ENCODE measurements around the gene MOSMO.

The MOSMO gene

DNA sequence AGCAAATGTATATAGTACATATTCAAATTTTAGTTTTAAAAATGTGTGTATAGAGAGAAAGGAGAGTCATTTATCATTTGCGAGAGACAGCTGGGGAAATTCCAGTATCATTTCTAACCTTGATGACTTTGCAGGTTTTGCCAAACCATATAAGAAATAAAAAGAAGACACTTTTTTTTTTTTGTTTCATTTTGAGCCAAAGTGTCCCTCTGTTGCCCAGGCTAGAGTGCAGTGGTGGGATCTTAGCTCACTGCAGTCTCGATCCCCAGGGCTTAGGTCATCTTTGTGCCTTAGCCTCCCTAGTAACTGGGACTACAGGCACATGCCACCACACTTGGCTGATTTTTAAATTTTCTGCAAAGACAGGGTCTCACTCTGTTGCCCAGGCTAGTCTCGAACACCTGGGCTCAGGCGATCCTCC, 46.0 kb downstream of the MOSMO start:
- no peak for DNase-seq

DNA sequence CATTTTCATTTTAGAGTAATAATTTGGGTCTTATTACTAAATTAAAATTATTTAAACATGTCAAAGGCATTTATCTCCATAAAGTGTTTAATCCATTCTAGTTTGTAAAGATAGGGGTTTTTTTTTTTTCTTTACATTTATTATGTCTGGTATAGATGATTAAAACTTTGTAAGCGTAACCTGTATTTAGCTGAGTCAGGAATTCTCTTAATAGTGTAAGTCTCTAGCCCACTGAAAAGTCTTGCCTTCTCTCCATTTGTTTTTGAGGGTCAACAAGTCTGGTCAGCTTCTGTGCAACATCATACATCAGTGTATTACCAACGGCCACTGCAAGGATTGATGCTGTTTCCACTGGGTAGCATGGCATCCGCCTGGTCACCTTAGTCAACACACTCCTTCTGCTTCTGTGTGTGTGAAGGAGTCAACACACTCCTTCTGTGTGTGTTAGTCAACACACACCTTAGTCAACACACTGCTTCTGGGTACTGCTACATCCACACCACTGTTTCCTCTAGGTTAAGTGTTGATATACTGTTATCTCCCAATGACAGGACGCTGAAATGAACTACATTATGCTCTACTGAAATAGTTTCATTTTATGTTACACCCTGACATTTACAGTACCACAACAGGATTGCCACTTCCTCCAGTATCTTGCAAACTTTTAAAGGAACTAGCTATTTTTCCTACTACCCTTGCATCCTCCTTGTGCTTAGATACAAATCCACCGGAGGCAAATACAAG, 47.1 kb downstream of the MOSMO start:
- no peak for DNase-seq

GRCh38 chr16:22055881-22056280, 48.0 kb downstream of the MOSMO start:
- DNase-seq, result no peak

- no peak for DNase-seq
These were observed 56.1 kb downstream of the MOSMO start for GRCh38 chr16:22063888-22064467.

- no peak for DNase-seq
These were observed 57.3 kb downstream of the MOSMO start for GRCh38 chr16:22065252-22065651.

DNA sequence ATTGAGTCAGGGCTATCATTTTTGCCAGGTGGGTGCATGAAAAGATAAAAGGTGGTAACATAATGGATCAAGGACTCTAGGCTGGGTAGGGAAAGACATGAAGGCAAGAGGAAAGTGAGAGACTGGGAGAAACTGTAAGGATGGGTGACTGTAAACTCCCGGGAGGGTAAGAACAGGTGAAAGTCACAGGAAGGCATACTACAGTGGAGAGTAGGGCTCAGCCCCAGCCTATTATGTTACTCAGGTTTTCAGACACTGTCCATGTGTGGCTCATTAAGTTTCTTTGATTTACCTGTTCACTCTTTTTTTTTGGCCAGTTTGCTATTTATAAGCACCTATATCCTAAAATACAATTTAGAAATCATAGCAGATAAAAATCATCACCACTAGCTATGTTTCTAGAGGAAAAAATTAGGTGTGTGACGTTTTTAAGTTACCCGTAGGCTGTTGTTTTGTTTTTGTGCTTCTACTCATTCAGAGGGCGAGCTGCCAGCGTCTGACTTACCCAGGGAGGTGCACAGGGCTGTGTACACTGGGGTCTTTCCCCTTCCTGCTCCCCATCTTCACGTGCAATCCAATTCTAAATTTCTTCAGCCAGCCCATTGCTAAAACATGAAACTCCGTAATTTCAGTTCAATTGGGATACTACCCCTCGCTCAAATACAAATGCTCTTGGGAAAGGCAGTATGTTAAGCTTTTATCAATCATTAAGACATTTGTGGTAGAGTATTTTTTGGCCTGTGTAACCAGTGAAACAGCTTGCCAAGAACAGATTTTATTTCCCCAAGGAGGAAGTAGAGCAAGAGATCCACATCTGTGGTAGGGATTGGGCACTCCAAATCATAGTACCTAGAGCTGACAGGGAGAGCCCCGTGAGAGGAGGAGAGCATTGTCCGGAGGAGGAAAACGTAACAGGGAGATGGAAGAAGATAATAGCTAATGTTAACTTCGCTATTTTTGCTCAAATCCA, 62.7 kb downstream of the MOSMO start:
- no peak for DNase-seq

DNA sequence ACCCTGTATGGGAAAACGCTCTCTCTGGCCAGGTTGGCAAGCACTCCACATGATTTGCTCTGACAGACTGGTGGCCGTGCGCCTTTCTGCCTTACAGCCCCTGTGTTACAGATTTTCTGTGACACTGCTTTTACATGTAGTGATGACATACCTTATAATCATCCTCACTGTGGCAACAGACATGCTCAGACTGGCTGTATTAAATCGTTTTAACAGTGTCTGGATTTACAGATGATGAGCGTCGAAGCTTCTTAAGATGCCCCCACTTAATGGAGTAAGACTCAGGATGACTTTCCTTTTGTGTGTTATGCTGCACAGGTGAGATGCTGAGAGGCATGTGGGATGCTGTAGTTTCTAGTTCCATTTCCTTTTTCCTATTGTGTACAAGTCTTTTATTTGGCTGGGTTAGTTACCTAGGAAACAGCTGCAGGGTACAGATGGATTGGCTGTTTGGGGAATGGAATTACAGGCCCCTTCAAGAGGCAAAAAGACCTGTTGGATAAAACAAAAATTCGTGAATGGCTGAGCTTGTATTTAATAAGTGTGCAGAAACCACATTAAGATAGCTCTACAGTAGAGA, 63.5 kb downstream of the MOSMO start:
- DNase-seq, result no peak

- DNase-seq, result no peak
These were observed 65.4 kb downstream of the MOSMO start for GRCh38 chr16:22073350-22073749.

- DNase-seq, result no peak
These were observed 67.3 kb downstream of the MOSMO start for GRCh38 chr16:22075043-22075757.

DNA sequence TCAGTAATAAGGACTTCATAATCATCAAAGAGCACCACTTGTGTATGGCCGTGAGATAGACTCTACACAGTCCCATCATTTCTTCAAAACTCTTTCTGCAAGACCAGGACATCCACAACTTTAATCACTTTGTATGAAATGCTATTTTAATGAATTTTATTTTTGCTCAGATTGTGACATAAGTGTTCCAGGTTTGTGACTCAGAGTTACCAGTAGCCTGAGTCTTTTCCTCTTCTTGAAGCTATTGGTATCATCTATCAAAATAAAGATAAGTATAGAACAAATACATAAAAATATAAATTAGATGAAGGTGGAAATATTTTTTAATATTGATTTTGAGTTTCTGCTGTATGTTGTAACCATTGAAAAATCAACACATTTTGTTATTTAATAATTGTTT, 67.9 kb downstream of the MOSMO start:
- DNase-seq, result no peak

- peak; percentile 69 for DNase-seq
These were observed 69.9 kb downstream of the MOSMO start for GRCh38 chr16:22077700-22078313.

DNA sequence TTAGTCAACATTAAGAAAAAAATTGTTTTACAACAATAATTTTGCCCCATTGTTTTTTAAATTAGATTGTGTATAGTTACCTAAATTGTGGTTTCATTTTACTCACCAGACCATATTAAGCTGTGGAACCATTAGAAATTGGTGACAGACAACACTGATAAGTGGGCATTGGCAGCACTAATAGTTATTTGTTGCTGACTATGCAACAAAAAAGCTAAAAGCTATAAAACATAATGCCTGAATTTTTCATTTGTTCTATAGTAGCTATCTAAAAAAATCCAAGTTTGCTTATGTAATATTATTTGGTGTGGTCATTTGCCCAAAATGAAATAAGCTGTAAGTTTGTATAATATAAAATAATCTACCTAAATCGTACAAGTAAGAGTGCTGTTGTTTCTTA, 70.7 kb downstream of the MOSMO start:
- DNase-seq, result no peak

- DNase-seq, result no peak
These were observed 73.1 kb downstream of the MOSMO start for GRCh38 chr16:22081050-22081449.

DNA sequence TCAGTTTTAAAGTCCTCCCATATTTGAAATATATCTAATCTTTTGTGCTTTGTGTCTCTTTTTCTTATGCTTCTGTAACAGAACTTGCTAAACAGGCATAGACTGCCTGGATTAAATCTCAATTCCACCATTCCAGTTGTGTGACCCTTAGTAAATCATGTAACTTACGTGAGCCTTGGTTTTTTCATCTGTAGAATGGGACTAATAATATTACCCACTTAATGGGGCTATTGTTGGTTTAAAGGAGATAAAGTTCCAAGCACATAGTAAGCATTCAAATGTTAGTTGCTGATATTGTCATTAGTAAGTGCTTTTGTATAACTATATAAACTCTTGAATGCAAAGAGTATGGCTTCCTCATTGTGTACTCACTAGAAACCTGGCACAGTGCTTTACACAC, 78.5 kb downstream of the MOSMO start:
- DNase-seq, result no peak

DNA sequence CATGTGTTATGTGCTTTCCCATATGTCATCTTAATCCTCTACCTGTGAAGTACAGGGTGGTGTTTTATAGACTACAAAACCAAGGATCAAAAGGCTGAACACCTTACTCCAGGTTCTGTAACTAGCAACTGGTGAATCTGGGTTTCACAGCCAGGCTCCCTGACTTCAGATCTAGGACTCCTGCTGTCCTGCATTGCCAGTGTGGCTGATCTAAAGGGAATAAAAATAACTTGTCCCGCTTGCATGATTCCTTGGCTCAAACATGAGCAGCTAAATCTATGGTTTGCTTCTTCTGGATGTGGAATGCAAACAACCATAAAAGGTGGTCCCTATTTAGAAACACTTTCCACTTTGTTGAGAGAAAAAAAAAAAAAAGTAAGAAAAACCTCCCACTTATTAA, 80.7 kb downstream of the MOSMO start:
- no peak for DNase-seq

DNA sequence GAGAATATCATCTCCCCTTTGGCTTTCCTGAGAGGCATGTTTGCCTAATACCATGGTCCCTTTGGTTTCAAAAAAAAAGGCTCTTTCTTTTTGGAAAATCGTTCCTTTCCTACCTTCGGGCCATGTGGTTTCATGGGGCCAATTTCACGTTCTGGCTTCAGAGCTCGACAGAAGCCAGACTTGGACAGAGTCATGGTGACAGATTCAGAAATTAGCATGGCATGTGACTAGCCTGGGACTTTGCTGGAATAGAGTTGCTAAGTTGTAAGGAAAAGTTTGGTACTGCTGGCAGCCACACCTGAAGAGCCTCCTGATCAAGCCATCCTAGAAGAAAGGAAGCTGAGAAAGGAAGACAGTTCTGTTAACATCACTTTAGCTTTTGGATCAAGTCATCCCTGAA, 82.0 kb downstream of the MOSMO start:
- DNase-seq, result no peak

DNA sequence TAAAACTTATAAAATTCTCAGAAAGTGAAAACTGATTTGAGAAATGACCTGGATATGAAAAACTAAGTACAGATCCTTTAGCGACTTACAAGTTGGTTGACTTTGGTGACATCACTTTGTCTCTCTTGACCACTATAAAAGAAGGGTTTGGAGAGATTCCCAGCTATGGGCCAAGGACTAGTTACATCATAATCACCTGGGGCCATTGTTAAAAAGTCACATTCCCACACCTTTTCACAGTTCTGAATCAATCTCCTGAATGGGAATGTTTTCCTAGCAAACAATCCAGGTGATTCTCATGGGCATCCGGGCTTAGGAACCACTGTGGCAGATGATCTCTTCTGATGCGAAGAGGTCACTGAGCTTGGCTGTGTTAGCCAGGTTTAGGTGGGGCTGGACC, 83.8 kb downstream of the MOSMO start:
- DNase-seq, result no peak

DNA sequence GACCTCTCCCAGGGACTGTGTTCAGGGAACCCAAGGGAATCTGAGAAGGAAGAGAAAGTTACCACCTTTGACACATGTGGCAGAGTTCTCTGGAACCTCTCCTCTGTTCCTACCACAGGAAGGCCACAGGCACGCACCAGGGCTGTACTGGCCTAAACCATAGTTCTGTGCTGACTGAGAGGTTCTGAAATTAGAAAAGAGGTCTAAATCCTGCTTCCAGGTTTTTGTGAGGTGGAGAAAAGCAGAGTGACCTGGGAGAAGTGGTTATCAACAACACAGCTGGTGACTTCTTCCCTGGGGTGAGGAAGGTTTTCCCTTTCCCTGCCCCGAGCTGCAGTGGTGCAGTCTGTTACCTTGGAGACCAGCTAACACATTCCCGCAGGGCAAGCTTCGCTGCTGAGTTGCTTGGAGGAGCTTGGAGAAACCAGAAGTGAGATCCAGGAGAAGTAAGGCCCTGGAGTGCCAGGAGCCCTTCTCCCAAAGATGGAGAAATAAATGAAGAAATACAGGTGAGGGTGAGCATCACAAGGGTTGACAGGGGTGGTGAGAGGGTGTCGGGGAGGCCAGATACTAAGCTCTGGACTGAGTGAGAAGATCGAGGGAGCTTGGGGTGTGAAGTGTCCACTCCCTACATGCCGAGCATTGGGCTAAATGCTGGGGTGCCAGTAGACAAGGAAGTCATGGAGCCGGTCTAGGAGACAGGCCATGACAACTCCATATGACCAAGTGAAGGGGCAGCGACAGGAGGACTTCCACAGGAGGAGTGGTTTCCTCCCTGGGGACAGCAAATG, 84.4 kb downstream of the MOSMO start, which contains the start of gene VWA3A:
Gene VWA3A, plus strand, starts transcription at position 399 of the 791 bp plus-strand sequence. Its CDS starts 97 bp downstream, at position 496.
- DNase-seq, result no peak

- no peak for DNase-seq
These were observed 85.4 kb downstream of the MOSMO start for GRCh38 chr16:22093331-22093730.

GRCh38 chr16:22093996-22094395, 86.1 kb downstream of the MOSMO start:
- DNase-seq, result no peak

Data from stimulated activated CD4-positive, alpha-beta T cell treated with anti-CD3 and anti-CD28 coated beads, Interleukin-12 subunit alpha, Interleukin-12 subunit beta, amount 100 ng/mL, for 4 hours (primary cell).